Measurements from ENCODE around the gene CLN6. TPM values are rescaled to one million over a fixed set of nuclear protein-coding genes. Genes with fewer than 3 reads are reported as not detected.

Gene CLN6
- total RNA-seq, 1 donor from 2014 or later = 19.0 TPM

- Histone ChIP-seq H3K4me3 (ENCODE audit: insufficient read depth, low read depth, low read length) (no peak overlapping the region), H3K4me1 (ENCODE audit: insufficient read depth, low read length) (no peaks in the 10 kb centered on the region), H4K20me1 (ENCODE audit: insufficient read depth, low read length) (peaks cover 5% of the 10 kb centered on the region), H3K9ac (ENCODE audit: low read length) (no peak overlapping the region), H3K27ac (ENCODE audit: low read depth, low read length) (no peak overlapping the region), H3K4me2 (ENCODE audit: low read length) (no peak overlapping the region), H3K27me3 (ENCODE audit: insufficient read depth, low read length) (no peaks in the 10 kb centered on the region), H3K36me3 (ENCODE audit: insufficient read depth, low read length) (no peaks in the 10 kb centered on the region), H3K9me3 (ENCODE audit: insufficient read depth, low read depth, low read length) (no peaks in the 10 kb centered on the region), H2AFZ (ENCODE audit: low read depth, low read length) (no peak overlapping the region), H3K79me2 (ENCODE audit: insufficient read depth, low read length) (no peaks in the 10 kb centered on the region)
- no peak for TF ChIP-seq CTCF (IDR thresholded peaks at IDR 0.05; ENCODE audit: insufficient read depth, low read depth, low read length)
- TF ChIP-seq EZH2 (IDR thresholded peaks at IDR 0.05; ENCODE audit: insufficient read depth, low read length) = no peak
- no peak for FAIRE-seq
- Mint-ChIP-seq H3K36me3 (ENCODE audit: low read depth, unreplicated experiment) (peaks cover 9% of the 10 kb centered on the region), H3K27ac (ENCODE audit: unreplicated experiment) (no peak overlapping the region), H3K4me3 (ENCODE audit: unreplicated experiment) (no peak overlapping the region), H3K4me1 (ENCODE audit: low read depth, unreplicated experiment) (peaks cover 11% of the 10 kb centered on the region), H3K9me3 (ENCODE audit: unreplicated experiment) (no peaks in the 10 kb centered on the region), H3K27me3 (ENCODE audit: low read depth, unreplicated experiment) (no peaks in the 10 kb centered on the region)
- DNase-seq (ENCODE audit: low read depth) = no peak
Observed at GRCh38 chr15:68201153-68201878, 28.2 kb downstream of the CLN6 start.

GRCh38 chr15:68200016-68200861 lies 29.3 kb downstream of the CLN6 start:
- DNase-seq (ENCODE audit: low read depth) (no peak), FAIRE-seq (no peak)
- Mint-ChIP-seq H3K9me3 (ENCODE audit: unreplicated experiment) (no peaks in the 10 kb centered on the region), H3K36me3 (ENCODE audit: low read depth, unreplicated experiment) (peaks cover 9% of the 10 kb centered on the region), H3K4me1 (ENCODE audit: low read depth, unreplicated experiment) (peaks cover 16% of the 10 kb centered on the region), H3K4me3 (ENCODE audit: unreplicated experiment) (no peak overlapping the region), H3K27ac (ENCODE audit: unreplicated experiment) (no peak overlapping the region), H3K27me3 (ENCODE audit: low read depth, unreplicated experiment) (no peaks in the 10 kb centered on the region)
- Histone ChIP-seq H2AFZ (ENCODE audit: low read depth, low read length) (no peak overlapping the region), H3K4me3 (ENCODE audit: insufficient read depth, low read depth, low read length) (no peak overlapping the region), H3K27ac (ENCODE audit: low read depth, low read length) (no peak overlapping the region), H3K9ac (ENCODE audit: low read length) (no peak overlapping the region), H4K20me1 (ENCODE audit: insufficient read depth, low read length) (peaks cover 5% of the 10 kb centered on the region), H3K4me2 (ENCODE audit: low read length) (no peak overlapping the region), H3K36me3 (ENCODE audit: insufficient read depth, low read length) (no peaks in the 10 kb centered on the region), H3K9me3 (ENCODE audit: insufficient read depth, low read depth, low read length) (no peaks in the 10 kb centered on the region), H3K27me3 (ENCODE audit: insufficient read depth, low read length) (no peaks in the 10 kb centered on the region), H3K4me1 (ENCODE audit: insufficient read depth, low read length) (no peaks in the 10 kb centered on the region), H3K79me2 (ENCODE audit: insufficient read depth, low read length) (no peaks in the 10 kb centered on the region)
- TF ChIP-seq EZH2 (IDR thresholded peaks at IDR 0.05; ENCODE audit: insufficient read depth, low read length) (no peak), CTCF (IDR thresholded peaks at IDR 0.05; ENCODE audit: insufficient read depth, low read depth, low read length) (no peak)
